Mesenteric fat pad (tissue), 1 donor: ENCODE measurements around the gene CST9L. TPM values are rescaled to one million over a fixed set of nuclear protein-coding genes. Genes with fewer than 3 reads are reported as not detected.
A peak's percentile ranks its signal among the peaks of the same experiment; 100 is the strongest.

Experiments
- DNase-seq: peaks from one replicate; pipeline ENCODE4 v3.0.0-alpha.2; 2020; ENCODE audit warnings: low spot score
- total RNA-seq: library from RNA; stranded (reverse); fragmentation: NEBNext Ultra II Directional; extraction: Animal tissue kit (Norgen Biotek cat#: 25700); gene quantifications from one replicate; pipeline ENCODE4 v1.2.1, GENCODE V29; 2021
- donor health status: DM: yes; HTN: yes; CAD: no.

Gene CST9L
- total RNA-seq, 1 donor from 2014 or later: not detected

DNA sequence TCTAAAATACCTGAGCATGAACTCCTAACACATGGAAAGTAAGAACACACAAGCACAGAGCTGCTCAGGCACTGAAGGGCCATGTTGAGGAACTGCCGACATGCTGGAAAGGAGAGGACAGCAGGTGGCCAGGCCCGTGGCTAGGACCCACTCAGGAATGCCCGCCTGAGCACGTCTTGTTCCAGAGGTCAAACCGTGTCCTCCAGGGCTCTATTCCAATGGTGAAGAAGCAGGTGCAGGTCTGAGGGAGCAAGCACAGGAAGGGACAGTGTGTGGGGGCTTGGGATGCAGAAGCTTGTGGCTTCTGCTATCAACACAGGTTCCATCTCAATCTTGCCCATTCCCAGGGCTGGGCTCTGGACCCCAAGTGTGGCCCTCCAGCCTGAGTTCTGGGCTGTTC lies 20.7 kb downstream of the CST9L start:
- DNase-seq: peak; percentile 64

GRCh38 chr20:23546435-23547144 lies 21.7 kb downstream of the CST9L start:
- no peak for DNase-seq

DNA sequence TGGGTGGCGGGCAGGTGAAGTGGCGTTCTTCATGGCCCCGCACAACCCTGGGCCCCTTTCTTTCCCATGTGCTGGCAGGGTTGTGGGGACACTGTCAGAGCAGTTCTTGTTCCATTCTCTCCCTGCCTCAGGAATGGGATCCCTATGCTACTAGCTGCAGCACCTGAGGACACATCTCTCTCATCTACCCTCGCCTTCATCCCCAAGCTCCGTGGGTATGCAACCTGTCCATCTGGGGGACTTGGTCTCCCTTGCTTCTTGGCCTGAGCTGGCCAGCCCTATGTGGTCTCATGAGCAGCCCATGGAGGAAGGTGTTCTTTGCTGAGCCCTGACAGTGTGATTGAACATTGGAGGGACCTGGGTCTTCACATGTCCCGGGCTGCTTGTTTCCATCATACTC lies 24.2 kb downstream of the CST9L start:
- no peak for DNase-seq

DNA sequence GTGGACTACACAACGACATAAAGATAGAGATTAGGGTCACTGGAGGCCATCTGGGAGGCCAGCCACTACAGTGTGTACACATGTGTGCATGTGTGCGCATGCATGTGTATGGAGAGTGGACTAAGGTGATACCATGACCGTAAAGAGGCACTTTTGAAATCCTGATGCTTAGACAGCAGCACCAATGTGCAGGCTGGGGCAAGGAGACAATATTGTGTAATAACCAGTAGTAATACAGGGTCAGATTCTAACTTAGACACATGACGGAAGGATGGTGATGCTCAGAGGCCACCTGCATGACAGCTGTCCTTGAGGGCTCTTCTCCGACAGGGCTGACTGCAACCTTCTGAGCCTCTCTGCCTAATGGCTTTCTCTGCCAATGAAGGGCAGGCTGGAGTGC lies 25.5 kb downstream of the CST9L start:
- DNase-seq: no peak

GRCh38 chr20:23541776-23542175 lies 26.5 kb downstream of the CST9L start:
- DNase-seq: no peak

DNA sequence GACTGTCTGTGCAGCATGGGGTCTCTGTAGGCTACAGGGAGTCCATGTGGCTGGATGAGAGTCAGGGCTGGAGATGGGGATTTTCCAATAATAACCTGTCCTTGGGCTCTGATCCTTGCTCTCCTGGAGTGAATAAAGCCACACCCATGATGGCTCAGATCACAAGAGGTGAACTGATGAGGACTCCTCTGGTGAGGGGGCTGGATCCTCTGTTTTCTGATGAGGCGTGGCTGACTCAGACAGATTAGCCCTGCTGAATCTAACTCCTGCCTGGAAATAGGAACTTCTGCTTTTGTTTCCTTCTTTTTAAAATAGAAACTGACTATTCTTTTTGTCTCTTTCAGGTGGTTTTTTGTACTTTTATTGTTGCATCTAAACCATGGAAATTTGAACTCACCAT lies 27.0 kb downstream of the CST9L start:
- DNase-seq: no peak

DNA sequence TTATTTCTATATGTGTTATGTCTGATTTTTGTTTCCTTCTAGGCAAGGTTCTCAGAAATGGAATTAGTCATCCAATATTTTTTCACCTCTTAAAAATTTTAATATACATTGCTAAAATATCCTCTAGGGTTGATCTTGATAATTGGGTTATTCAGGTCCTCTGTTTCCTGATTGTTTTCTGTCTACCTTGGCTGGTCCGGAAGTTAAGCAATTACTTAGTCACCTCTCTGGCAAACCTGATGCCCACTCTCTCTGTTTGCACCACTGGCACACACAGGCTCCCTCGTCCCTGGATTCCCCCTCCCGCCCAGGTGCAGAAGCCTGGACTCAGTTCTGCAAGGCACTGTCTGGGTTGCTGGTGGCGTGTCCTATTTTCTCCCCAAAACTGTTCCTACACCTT lies 27.7 kb downstream of the CST9L start:
- DNase-seq: no peak

DNA sequence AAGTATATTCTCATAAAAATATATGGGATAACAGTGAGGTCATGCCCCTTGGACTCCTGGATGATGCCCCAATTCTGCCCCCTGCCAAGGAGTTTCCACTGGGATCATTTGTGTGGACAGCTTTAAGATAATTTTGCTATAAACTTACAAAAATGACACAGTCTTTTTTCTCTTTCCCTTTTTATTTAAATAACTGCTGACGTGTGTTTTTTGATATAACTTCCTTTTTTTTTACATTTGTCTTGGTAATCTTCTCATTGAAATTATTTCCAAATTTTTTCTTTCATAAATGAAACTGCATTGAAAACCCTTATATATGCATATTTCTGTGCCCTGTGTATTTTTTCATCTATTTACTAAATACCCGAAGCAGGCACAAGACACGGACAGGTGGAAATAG lies 31.3 kb downstream of the CST9L start:
- no peak for DNase-seq

DNA sequence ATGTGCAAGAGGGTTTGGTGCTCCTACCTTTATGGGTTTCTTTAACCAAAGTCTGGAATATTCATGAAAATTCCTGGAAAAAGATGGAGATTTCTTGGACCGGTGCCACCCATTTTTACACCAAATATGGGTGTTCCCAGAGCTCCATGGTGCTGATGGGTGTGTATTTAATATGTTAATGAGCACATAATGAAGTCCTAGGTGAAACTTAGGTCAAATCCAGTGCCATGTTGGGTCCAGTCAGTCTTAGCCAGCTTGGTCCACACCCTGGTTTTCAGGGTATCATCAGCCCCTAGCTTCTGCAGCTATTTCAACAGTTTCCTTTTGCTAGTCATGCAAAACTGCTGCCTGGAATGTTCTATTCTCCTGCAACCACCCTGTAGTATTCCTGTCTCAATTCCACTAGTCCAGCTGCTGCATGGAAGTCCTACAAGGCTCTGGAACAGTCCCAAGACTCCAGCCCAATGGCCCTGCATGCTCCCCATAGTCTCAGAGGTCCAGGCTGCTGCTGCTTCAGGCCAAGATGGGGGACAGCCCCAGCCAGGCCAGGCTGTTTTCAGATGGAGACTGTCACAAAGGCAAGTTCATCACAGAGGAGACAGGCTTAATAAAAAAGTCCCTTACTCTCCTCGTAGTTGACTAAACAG lies 31.8 kb downstream of the CST9L start:
- no peak for DNase-seq

DNA sequence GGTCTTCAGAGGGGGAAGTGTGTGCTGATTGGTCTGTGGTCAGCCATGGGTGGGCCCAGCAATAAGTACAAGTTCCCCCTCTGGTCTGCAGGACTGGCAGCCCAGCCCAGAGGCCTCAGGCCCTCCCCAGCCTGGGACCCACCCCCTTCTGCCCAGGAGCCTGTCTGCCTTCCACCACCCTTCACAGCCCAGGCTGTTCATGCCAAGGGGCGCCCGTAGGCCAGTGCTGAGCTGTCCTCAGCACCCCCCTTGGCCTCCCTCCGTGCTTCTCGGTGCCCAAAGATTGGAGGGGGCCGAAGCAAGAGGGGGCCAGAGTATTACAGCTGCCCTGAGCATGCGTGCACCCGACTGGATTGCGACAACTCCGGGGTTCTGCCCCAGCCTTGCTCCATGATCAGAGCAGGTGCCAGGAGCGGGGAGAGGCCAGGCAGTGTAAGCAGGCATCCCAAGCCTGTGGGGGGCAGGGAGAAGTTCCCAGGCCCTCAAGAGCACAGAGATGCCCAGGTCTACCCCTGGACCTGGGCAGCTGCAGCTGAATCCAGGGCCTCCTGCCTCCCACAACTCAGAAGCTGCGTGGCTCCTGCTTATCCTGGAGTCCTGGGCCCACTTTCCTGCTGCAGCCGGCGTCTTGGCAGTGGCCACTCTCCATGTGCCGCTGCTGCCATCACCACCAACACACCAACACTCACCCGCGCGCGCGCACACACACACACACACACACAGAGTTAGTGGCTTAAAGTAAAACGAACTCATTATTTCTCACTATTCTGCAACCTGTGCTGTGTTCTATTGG lies 33.3 kb downstream of the CST9L start:
- no peak for DNase-seq

DNA sequence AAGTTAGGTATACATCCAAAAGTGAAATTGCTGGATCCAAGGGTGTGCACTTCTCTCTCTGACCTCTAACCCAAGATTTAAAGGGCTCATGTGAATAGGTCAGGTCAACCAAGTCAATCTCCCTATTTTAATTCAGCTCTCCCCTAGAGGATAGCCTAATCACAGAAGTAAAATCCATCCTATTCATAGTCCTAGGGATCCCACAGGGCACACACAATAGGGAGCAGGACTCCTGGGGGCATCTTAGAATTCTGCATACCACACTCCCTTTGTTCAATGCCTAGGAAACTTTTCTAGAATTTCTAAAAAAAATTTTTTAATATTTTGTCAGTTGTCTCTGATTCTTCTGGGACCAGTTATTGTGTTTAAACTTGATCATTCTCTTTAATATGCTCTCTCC lies 35.1 kb downstream of the CST9L start:
- no peak for DNase-seq

DNA sequence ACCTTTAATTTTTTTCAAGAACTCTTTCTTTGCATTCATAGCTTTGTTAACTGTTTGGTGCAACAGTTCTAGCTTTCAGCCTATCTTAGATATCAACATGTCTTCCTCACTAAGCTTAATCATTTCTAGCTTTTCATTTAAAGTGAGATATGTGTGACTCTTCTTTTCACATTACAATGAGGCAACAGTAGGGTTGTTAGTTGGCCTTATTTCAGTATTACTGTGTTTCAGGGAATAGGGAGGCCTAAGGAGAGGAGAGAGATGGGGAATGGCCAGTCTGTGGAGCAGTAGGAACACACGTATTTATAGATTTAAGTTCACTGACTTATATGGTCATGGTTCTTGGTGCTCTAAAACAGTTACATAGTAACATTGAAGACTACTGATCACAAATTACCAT lies 35.8 kb downstream of the CST9L start:
- DNase-seq: no peak

- DNase-seq: no peak
These were observed 37.2 kb downstream of the CST9L start for GRCh38 chr20:23530937-23531567.

GRCh38 chr20:23528867-23529431 lies 39.3 kb downstream of the CST9L start:
- DNase-seq: no peak

GRCh38 chr20:23526850-23527249 lies 41.4 kb downstream of the CST9L start:
- DNase-seq: no peak

GRCh38 chr20:23524146-23524545 lies 44.1 kb downstream of the CST9L start:
- no peak for DNase-seq

DNA sequence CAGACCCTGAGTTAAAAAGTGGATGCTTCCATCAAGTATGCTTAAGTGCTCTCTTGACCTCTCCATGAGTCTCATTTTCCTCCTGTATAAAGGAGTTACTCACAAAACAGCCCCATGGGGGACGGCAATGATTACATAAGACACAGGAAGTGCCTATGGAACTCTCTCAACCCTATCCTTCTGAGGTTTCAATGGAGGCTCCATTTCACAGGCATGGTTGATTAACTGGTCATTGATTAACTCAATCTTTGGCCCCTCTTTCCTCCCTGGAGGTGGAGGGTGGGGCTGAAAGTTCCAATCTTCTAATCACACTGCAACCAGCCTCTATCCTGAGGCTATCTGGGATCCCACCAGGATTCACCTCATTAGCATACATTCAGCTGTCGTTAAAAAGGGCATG lies 48.1 kb downstream of the CST9L start:
- no peak for DNase-seq

DNA sequence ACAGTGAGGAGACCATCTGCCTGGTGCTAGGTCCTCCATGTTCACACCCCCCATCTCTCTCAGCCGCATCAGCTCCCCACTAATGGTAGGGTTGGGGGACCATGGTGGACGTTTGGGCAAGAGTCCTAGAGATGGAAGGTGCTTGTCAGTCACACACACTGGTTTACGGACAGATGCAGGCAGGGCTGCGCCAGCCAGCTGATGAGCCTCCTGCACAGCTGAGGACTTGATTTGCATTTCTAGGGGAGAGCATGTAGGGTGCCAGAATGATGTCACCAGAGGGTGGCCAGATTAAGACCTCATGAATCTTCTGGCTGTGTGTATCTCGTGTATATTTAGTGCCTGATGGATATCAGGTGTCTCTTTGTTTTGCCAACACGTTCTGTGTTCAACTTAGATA lies 48.7 kb downstream of the CST9L start:
- DNase-seq: no peak

DNA sequence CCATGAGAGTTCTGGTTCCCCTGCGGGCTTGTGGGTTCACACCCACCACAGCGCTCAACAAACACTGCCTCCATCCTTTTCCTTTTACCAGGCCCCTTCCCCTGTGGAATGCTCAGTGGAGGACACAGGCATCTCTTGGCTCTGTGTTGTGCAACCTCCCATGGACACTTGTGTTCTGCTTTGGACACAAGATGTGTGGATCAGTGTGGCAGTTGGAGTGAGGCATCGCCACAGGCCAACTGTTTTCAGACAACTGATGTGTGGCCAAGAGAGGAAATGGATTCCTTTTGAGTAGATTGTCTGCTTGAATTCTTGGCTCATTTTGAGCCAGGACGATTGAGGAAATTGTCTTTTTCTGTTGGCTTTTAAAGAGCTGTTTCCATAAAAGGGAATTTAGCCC lies 50.6 kb downstream of the CST9L start:
- DNase-seq: no peak

DNA sequence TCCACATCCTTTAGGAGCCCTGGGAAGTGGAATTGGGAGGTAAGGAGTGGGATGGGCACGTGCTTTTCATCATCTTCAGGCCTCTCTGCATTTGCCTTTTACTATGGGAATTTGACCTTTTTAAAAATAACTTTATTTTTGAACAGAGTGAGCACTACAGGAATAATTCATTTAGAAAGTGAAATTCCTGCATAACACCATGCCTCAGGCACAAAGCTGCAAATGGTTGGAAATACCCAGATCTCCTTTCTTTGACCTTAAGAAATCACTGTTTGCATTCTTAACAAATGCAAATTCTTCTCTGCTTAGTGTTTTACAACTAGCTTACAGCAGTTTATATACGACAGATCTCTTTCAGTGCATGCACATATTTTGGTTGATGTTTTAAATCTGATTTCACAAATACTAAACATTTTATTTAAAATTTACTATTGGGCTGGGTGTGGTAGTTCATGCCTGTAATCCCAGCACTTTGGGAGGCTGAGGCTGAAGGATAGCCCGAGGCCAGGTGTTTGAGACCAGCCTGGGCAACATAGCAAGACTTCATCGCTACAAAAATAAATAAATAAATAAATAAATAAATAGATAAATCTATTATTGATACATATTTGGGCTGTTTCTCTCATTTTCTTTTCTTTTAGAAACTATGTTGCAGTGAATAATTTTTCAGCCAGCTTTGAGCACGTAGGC lies 52.9 kb downstream of the CST9L start:
- DNase-seq: no peak

GRCh38 chr20:23514848-23515247 lies 53.4 kb downstream of the CST9L start:
- no peak for DNase-seq
